Measurements from ENCODE around the gene CTTNBP2NL.
"Not testable (repeated sequence)": the region's sequence is repeated elsewhere in the genome, so short reads cannot be mapped to it uniquely, and the experiment has no call there.

Gene CTTNBP2NL

DNA sequence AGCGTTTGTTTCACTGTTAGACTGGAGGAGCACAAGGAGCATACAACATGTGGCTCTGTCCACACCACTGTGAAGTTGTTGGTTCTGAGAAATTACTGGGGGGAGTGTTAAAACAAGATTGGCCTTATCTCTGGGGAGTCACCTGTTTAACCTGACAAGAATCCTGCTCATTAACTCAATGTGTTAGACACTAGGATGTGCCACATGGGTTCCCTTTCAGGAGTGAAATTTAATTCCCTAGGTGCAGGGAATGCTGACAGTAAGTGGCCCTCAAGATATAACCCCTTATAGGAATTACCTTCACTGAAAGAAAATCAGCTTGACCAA lies 66.9 kb downstream of the CTTNBP2NL start:
- no peak overlapping the region for H3K4me3 ChIP-seq (ENCODE audit: low read depth, low read length)
- TF ChIP-seq, protein P1, sequence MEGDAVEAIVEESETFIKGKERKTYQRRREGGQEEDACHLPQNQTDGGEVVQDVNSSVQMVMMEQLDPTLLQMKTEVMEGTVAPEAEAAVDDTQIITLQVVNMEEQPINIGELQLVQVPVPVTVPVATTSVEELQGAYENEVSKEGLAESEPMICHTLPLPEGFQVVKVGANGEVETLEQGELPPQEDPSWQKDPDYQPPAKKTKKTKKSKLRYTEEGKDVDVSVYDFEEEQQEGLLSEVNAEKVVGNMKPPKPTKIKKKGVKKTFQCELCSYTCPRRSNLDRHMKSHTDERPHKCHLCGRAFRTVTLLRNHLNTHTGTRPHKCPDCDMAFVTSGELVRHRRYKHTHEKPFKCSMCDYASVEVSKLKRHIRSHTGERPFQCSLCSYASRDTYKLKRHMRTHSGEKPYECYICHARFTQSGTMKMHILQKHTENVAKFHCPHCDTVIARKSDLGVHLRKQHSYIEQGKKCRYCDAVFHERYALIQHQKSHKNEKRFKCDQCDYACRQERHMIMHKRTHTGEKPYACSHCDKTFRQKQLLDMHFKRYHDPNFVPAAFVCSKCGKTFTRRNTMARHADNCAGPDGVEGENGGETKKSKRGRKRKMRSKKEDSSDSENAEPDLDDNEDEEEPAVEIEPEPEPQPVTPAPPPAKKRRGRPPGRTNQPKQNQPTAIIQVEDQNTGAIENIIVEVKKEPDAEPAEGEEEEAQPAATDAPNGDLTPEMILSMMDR (IDR thresholded peaks at IDR 0.05; ENCODE audit: borderline replicate concordance, insufficient read depth, low read depth, low read length), result no peak

DNA sequence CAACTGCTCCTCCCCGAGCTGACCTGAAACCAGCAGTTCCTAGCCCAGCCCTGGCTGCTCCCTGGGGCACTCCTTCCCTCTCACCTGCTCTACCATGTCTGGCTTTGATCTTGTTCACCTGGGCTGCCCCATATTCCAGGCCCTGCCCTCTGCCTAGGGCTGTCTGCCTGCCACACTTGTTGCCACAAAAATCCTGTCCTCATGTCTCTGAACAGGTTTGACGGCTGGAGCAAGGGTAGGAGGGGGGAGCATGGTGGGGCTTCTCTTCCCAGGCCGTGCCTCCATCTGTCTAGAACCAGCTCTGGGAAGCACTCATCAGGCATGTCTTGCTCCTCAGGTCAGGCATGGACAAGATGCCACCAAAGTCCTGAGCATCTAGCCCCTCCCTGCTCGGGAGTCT lies 68.5 kb downstream of the CTTNBP2NL start:
- TF ChIP-seq, protein P1 (IDR thresholded peaks at IDR 0.05; ENCODE audit: borderline replicate concordance, insufficient read depth, low read depth, low read length), result no peak
- no peak overlapping the region for H3K4me3 ChIP-seq (ENCODE audit: low read depth, low read length)

DNA sequence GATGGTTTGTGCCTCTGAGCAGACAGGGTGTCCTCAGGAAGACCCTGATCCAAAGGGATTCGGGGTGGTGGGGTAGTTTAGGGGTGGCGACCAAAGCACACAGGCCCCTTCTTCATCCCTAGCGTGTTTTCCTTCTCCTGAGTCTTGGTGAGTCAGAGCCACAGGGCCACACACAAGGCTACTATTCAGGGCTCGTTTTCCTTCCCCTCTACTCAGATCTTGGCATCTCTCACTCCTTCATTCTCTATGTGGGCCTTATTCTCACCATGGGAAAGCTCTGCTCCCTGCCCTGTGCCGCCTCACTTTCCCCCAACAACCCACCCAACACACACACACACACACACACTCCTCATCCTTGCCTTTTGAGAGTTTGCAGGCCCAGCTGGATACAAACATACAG lies 69.1 kb downstream of the CTTNBP2NL start:
- TF ChIP-seq, protein P1 (IDR thresholded peaks at IDR 0.05; ENCODE audit: borderline replicate concordance, insufficient read depth, low read depth, low read length), result no peak
- H3K4me3 ChIP-seq (ENCODE audit: low read depth, low read length), result no peak overlapping the region

DNA sequence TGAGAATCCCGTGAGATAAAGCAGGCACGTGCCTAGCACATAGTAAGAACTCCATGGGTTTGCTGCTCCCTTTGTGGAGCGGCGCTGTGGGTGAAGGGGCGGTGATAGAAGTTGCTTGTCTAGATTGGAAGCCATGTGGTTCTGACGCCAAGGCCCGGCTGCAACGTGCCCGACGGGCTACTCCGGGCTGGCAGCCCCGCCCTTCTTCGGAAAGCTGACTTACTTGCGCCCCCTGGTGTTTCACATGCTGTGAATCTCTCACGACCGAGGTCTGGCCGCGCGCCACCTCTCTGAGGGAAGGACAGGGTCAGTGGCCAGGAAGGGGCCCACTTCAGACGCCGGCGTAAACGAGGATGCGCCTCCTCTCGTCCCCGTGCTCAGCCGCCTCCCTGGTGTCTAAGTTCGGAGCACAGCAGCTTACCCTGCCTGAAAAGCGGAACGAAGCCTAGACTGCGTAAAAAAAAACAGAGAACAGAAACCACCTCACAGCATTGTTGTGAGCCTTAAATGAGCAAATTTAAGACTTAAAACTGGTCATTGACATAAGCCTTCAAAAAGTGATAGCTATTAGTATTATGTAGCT lies 70.2 kb downstream of the CTTNBP2NL start:
- H3K4me3 ChIP-seq (ENCODE audit: low read depth, low read length), result peak overlapping the region; percentile 31
- TF ChIP-seq, protein P1 (IDR thresholded peaks at IDR 0.05; ENCODE audit: borderline replicate concordance, insufficient read depth, low read depth, low read length), result peak; percentile 77

DNA sequence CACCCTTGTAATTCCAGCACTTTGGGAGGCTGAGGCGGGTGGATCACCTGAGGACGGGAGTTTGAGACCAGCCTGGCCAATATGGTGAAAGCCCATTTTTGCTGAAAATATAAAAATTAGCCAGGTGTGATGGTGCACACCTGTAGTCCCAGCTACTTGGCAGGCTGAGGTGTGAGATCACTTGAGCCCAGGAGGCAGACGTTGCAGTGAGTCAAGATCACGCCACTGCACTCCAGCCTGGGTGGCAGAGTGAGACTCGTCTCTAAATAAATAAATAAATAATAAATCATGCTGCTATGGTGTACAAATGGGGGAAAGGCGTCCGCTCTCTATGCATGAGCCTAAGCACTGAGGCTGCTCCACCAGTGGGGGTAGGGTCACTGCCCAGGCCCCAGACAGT lies 74.3 kb downstream of the CTTNBP2NL start:
- not testable (repeated sequence) for H3K4me3 ChIP-seq (ENCODE audit: low read depth, low read length)

DNA sequence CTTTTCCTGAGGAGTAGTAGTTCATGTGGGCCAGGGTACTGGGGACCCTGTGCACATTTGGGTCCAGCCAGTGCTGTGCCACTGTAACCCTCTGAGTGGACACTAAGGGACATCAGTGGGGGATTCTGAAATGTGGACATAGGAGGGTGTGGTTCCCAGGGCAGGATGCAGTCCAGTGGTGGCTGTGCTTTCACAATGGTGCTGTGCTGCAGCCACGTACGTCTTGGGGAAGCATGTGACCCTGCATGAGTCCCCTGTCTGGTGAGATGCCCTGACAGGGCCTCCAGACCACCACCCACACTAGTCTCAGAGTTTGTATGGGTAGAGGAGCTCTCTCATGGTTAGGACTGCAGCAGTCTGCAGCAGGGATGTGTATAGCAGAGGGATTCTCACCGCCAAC lies 75.0 kb downstream of the CTTNBP2NL start:
- no peak overlapping the region for H3K4me3 ChIP-seq (ENCODE audit: low read depth, low read length)
- TF ChIP-seq, protein P1 (IDR thresholded peaks at IDR 0.05; ENCODE audit: borderline replicate concordance, insufficient read depth, low read depth, low read length), result no peak

DNA sequence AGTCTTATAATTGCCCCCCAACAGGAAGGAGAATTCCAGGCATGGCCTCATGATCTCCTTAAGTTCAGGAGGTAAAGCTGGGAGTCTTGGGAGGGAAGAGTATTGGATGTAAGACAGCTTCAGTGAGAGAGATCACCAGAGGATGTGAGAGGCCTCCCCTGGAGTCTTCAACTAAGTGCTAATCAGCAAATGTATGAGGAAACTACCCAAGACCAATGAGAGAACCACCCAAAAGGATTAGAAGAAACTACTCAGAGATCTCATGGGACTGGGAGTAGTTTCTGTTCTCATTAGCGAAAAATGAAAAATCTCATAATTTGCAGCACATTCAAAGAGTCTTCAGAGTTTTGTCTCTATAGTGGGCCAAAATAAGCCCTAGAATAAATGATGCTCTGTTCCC lies 76.1 kb downstream of the CTTNBP2NL start:
- TF ChIP-seq, protein P1 (IDR thresholded peaks at IDR 0.05; ENCODE audit: borderline replicate concordance, insufficient read depth, low read depth, low read length), result no peak
- no peak overlapping the region for H3K4me3 ChIP-seq (ENCODE audit: low read depth, low read length)

DNA sequence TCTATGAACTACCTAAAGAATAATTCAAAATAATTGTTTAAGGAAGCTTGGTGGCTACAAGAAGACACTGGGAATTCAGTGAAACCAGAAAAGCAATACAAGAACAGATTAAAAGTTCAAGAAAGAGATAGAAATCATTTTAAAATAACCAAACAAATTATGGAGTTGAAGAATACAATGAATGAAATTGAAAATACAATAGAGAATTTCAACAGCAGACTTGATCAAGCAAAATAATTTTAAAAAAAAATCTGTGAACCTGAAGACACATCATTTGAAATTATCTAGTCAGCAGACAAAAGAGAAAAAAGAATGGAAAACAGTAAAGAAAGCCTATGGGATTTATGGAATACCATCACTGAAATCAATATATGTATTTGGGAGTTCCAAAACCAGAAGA lies 81.5 kb downstream of the CTTNBP2NL start:
- no peak overlapping the region for H3K4me3 ChIP-seq (ENCODE audit: low read depth, low read length)
- TF ChIP-seq, protein P1 (IDR thresholded peaks at IDR 0.05; ENCODE audit: borderline replicate concordance, insufficient read depth, low read depth, low read length), result no peak
